ENCODE data around the gene B4GAT1. TPM values are rescaled to one million over a fixed set of nuclear protein-coding genes. Genes with fewer than 3 reads are reported as not detected.

The B4GAT1 gene
- total and polyA plus RNA-seq, 2 of the 13 experiments (the other 11 are each of a cell fraction or from before 2014, with no cell fraction given), result 40.4 to 109 TPM

- TF ChIP-seq ZNF691 (CRISPR knock-in tag; IDR thresholded peaks at IDR 0.05; ENCODE audit: borderline replicate concordance, low read depth) (peak; percentile 88; the same call in 1 of the 2 replicates), WIZ (CRISPR knock-in tag; IDR thresholded peaks at IDR 0.05) (no peak), GATAD2A (CRISPR knock-in tag; IDR thresholded peaks at IDR 0.05) (peak; percentile 88), ZBTB49 (CRISPR knock-in tag; IDR thresholded peaks at IDR 0.05; ENCODE audit: borderline replicate concordance) (no peak), ZNF879 (CRISPR knock-in tag; IDR thresholded peaks at IDR 0.05) (no peak), PCBP2 (optimal IDR thresholded peaks at IDR 0.05; ENCODE audit: low read depth, low read length, poor library complexity, severe bottlenecking) (no peak), CENPBD1 (CRISPR knock-in tag; IDR thresholded peaks at IDR 0.05; ENCODE audit: borderline replicate concordance, low read depth) (no peak), CC2D1A (CRISPR knock-in tag; IDR thresholded peaks at IDR 0.05) (no peak), CREB3 (CRISPR knock-in tag; IDR thresholded peaks at IDR 0.05) (no peak), ZFP41 (CRISPR knock-in tag; IDR thresholded peaks at IDR 0.05; ENCODE audit: borderline replicate concordance) (no peak), PITX1 (CRISPR knock-in tag; IDR thresholded peaks at IDR 0.05) (peak; percentile 87), TEAD2 (CRISPR knock-in tag; IDR thresholded peaks at IDR 0.05) (no peak), ATM (IDR thresholded peaks at IDR 0.05; ENCODE audit: borderline replicate concordance) (no peak), ZNF543 (CRISPR knock-in tag; IDR thresholded peaks at IDR 0.05) (no peak), ARNTL (CRISPR knock-in tag; IDR thresholded peaks at IDR 0.05) (peak; percentile 89), TCF12 (IDR thresholded peaks at IDR 0.05) (no peak), TCF12 (CRISPR knock-in tag; IDR thresholded peaks at IDR 0.05) (no peak), ZNF142 (CRISPR knock-in tag; IDR thresholded peaks at IDR 0.05) (no peak), ZNF75D (CRISPR knock-in tag; IDR thresholded peaks at IDR 0.05; ENCODE audit: borderline replicate concordance) (no peak)
These were observed 11.0 kb downstream of the B4GAT1 start, which contains the start of gene RIN1 (continued) for GRCh38 chr11:66336234-66337102.
